NCI-H1436 treated with DMSO at 0.1 percent for 48 hours (cell line): ENCODE measurements around the gene DLGAP4.

Experiments
- DNase-seq: peaks from one replicate; lab custom pipeline; 2025; lab: John Stamatoyannopoulos, UW

The DLGAP4 gene

GRCh38 chr20:36308986-36309385, 2.8 kb downstream of the DLGAP4 start:
- DNase-seq: no peak

DNA sequence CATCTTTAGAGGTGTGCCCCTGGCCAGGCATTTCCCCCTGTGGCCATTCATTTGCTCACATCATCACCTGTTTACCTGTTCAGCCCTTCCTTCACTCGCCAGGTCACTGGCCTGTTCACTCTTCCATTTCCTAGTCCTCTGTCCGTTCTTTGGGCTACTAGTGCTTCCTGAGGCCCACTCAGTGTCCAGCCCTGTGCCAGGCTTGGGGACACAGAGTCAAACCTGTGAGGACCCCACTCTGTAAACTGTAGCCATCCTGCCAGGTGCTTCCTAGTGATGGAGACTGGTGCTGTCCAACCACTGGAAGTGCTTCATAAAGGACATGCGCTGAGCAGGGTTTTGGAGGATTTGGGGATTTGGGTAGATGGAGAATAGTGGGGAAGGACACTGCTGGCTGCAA, 3.5 kb downstream of the DLGAP4 start:
- no peak for DNase-seq

DNA sequence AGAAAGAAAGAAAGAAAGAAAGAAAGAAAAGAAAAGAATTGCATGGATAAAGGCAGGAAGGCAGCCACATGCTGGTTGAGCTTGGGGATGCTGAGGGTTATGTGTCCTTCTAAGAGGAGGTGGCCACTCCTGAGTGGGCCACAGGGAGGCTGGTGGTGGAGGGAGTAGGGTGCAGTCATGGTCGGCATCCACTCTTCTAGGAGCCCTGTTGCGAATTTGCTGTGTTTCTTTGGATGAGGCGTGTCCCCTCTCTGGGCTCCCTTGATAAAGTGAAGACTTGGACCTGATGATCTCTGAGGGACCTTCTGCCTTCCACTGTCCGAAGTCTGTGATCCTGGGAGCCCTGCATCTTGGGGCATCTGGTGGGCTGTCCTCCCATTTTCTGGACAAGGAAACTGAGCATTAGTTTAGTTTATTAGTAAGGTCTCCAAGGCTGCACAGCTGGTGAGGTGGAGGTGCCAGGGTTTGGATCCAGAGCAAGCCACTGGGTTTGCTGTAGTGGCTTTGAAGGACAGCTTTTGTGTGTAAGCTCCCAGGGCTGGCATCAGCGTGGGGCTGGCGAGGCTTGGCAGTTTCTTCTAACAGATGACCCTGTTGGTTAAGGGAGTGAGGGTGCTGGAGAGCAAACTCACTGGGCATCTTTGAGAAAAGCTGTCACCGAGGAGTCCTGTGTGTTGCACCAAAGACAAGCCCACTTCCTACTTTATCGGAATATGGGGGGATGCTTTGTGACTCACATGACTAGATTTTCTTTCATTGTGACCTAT, 4.3 kb downstream of the DLGAP4 start:
- DNase-seq: no peak

DNA sequence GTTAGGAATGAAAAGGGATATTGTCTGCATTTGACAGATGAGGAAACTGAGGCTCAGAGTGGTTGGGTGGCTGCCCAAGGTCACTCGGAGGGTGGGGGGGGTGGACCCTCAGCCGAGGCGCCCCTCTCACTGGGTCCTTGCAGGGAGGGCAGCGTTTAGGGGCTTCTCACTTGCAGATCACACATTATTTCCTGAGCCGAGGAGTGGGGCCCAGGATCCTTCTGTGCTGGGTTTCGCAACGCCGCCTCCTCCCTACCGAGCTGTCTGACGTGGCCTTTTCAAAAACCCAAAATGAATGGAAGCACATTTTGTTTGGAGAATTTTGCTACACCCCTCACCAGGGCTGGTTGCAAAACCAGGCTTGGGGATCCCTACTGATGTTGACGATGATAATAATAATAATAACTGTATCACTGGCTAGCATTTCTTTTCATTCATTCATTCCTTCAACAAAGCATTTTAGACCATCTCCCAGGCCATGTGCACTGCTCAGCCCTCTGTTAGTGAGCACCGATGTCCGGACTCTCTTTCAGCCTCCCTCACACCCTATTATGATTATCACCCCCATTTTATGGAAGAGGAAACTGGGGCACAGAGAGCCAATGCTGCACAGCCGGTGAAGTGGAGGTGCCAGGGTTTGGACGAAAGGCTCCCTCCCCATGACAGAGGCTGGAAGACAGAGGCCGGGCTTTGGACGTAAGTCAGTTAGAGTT, 5.2 kb downstream of the DLGAP4 start:
- no peak for DNase-seq

GRCh38 chr20:36311854-36312723, 6.0 kb downstream of the DLGAP4 start:
- DNase-seq: no peak

GRCh38 chr20:36312724-36313441, 6.7 kb downstream of the DLGAP4 start:
- no peak for DNase-seq

- no peak for DNase-seq
Measured at GRCh38 chr20:36313476-36313875, 7.3 kb downstream of the DLGAP4 start.

- DNase-seq: no peak
Measured at GRCh38 chr20:36313926-36314325, 7.8 kb downstream of the DLGAP4 start.

DNA sequence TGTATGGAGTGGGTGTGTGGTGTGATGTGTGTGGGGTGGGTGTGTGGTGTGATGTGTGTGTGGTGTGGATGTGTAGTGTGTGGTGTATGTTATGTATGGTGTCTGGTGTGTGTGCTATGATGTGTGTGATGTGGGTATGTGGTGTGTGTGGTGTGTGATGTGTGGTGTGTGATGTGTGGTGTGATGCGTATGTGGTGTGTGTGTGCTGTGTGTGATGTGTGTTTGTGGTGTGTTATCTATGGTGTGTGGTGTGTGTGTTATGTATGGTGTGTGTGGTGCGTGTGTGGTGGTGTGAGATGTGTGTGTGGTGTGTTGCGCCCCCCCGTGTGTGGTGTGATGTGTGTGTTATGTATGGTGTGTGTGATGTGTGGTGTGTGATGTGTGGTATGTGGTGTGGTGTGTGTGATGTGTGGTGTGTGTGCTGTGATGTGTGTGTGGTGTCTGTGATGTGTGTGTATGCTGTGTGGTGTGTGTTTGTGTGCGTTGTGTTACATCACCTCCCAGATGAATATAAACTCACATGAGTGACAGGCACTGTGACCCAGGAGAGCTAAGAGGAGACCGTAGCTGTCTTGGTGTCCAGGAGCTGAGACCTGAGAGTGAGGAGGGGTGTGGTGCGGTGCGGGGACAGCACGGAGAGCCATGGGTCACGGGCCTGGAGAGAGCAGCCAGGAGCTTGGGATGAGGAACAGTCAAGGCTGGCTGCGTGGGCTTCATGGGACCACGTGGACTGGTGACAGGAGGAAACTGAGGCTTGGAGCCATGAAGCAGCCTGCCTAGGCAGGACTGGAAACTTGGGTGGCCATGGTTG, 8.8 kb downstream of the DLGAP4 start:
- DNase-seq: no peak

GRCh38 chr20:36315545-36316351, 9.6 kb downstream of the DLGAP4 start:
- no peak for DNase-seq

- DNase-seq: no peak
Measured at GRCh38 chr20:36317675-36318074, 11.5 kb downstream of the DLGAP4 start.

DNA sequence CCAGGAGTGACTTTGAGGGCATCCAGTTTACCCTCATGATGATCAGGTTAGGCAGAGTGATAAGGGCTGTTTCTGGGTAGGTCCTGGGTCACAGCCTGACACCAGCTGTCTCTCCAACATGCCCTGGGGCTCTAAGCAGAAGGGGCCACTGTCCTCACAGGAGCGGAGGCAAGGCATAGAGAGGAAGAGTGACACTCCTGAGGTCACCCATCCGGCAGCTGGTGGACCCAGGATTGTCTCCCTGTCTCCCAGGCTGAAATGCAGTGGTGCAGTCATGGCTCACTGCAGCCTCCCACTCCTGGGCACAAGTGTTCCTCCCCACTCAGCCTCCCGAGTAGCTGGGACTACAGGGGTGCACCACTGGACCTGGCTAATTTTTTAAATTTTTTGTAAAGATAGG, 12.0 kb downstream of the DLGAP4 start:
- no peak for DNase-seq

DNA sequence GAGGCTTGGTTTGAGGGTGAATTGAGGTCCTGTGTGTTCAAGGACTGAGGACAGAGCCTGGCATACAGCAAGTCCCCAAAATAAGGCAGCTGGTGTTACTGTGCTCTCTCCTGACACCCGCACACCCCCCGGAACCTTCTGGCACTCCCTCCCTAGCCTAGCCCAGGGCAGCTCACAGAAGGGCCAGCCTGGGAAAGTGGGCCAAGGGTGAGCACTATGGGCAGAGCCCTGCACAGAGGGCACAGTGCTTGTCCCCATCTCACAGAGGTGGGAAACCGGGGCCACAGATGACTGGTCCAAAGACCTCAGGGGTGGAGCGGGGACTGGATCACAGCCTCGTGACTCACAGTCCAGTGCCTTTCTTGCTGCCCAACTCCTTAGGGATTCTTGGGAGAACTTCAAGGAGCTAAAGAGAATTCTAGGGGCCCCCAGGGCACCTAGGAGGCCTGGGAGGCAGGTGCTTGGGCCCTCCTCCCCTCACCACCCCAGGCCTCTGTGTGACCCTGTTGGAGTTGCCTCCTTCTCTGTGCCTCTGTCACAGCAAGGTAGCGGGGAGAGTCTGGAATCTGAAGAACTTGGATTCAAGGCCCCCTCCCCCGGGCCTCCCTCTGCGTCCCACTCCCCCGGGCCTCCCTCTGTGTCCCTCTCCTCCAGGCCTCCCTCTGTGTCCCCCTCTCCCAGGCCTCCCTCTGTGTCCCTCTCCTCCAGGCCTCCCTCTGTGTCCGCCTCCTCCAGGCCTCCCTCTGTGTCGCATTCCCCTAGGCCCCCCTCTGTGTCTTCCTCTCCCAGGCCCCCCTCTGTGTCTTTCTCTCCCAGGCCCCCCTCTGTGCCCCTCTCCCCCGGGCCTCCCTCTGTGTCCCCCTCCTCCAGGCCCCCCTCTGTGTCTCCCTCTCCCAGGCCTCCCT, 13.5 kb downstream of the DLGAP4 start:
- DNase-seq: no peak

DNA sequence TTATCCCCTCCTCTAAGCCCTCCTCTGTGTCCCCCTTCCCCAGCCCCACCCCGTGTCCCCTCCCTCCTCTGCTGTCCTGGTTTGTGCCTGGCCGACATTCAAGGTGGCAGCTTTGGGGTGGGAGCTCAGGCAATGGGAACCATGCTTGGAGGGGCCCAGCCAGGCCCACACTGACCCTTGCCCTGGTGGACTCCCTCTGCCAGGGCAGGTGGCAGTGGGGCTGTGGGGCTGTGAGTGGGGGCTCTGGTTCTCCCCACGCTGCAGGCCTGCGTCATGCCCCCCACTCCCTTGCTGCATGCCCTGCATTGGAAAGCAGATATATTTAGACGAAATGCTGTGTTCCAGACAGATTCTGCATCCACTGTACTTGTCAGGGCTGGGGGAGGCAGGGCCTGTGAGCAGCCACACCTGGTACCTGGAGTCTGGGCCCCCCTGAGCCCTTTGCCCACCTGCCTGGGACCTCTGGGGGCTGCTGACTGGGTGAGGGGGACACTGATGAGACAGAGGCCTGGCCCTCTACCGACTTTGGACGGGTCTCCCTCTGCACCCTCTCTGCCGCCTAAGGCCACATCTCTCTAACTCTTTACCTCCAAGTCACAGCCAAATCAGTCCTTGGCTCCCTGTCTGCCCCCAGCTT, 14.2 kb downstream of the DLGAP4 start:
- DNase-seq: no peak

- DNase-seq: no peak
Measured at GRCh38 chr20:36320898-36321695, 15.0 kb downstream of the DLGAP4 start.

DNA sequence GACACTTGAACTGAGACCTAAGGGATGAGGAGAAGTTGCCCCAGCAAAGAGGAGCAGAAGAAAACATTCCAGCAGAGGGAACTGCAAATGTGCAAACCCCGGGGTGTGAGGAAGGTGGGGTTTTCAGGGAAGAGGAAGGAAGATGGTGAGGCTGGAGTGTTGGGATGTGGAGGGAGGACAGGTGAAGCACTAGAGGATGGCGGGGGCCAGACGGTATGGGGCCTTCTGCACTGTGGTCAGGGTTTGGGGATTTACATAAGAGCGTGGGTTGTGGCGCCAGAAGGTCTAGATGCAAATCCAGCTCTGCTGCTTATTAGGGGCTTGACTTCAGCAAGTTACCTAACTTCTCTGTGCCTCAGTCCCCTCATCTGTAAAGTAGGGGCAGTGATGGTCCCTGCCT, 16.0 kb downstream of the DLGAP4 start:
- DNase-seq: no peak

- no peak for DNase-seq
Measured at GRCh38 chr20:36330091-36330490, 24.0 kb downstream of the DLGAP4 start.

DNA sequence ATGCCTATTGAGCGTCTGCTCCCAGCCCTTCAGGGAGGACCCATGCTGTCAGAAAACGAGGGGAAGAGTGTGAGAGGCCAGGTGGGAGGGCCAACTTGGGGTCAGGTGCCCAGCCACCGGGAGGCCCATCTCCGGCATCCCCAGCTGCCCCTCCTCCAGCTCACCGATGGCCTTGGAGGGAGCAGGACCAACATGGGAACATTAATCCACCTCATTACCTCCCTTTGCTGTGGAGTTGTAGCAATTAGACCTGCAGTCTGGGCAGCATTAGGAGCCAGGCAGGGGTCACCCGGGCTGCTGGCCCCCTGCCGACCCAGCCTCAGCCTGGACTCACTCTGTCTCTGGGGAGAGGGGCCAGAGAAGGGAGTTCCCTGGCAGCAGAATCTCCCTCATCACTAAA, 25.1 kb downstream of the DLGAP4 start:
- DNase-seq: no peak
